Osteoblast (primary cell): ENCODE results near the gene CAPZA3. TPM values are rescaled to one million over a fixed set of nuclear protein-coding genes. Genes with fewer than 3 reads are reported as not detected.
A peak's percentile ranks its signal among the peaks of the same experiment; 100 is the strongest.

Experiments used
- DNase-seq: peaks from one replicate; pipeline ENCODE4 v3.0.0; 2011; ENCODE audit warnings: low spot score, mixed read lengths; ENCODE audit not compliant: insufficient read length; ENCODE audit errors: missing footprints
- H2AFZ ChIP-seq: 2 replicates; pipeline ENCODE4 v1.6.0; 2011; ENCODE audit warnings: mild to moderate bottlenecking, low read length
- H3K27ac ChIP-seq: 2 replicates; pipeline ENCODE4 v1.5.1; 2011; ENCODE audit warnings: mild to moderate bottlenecking, low read depth, low read length, moderate library complexity
- H3K27me3 ChIP-seq: 2 replicates; pipeline ENCODE4 v1.6.0; 2012; ENCODE audit warnings: mild to moderate bottlenecking, control low read depth, inconsistent platforms, low read length, moderate library complexity; ENCODE audit not compliant: insufficient read depth
- H3K36me3 ChIP-seq: 2 replicates; pipeline ENCODE4 v1.5.1; 2011; ENCODE audit warnings: mild to moderate bottlenecking, low read length, control low read depth, moderate library complexity; ENCODE audit not compliant: insufficient read depth
- H3K4me1 ChIP-seq: 2 replicates; pipeline ENCODE4 v1.5.1; 2011; ENCODE audit warnings: mild to moderate bottlenecking, low read length, control low read depth, moderate library complexity; ENCODE audit not compliant: insufficient read depth
- H3K4me2 ChIP-seq: 2 replicates; pipeline ENCODE4 v1.6.0; 2011; ENCODE audit warnings: mild to moderate bottlenecking, low read length; ENCODE audit not compliant: insufficient read depth
- H3K4me3 ChIP-seq: fragments of 200-600 bp; sonication (generic); 3 replicates; pipeline ENCODE4 v1.5.1; 2012; ENCODE audit warnings: mild to moderate bottlenecking, low read length, inconsistent platforms; ENCODE audit not compliant: insufficient read depth
- H3K79me2 ChIP-seq: 2 replicates; pipeline ENCODE4 v1.6.0; 2012; ENCODE audit warnings: mild to moderate bottlenecking, low read length, control low read depth, inconsistent platforms; ENCODE audit not compliant: insufficient read depth
- H3K9me3 ChIP-seq: 2 replicates; pipeline ENCODE4 v1.5.1; 2011; ENCODE audit warnings: low read depth, low read length, control low read depth
- H4K20me1 ChIP-seq: 2 replicates; pipeline ENCODE4 v1.6.0; 2012; ENCODE audit warnings: mild to moderate bottlenecking, low read length, control low read depth; ENCODE audit not compliant: insufficient read depth
- total RNA-seq: library from RNA; depleted of rRNA; stranded (reverse); fragments of >200 nt; gene quantifications from 2 replicates; pipeline ENCODE4 v1.2.3, GENCODE V29; 2012
- TF ChIP-seq, protein P1 (sequence below): IDR thresholded peaks from 2 replicates; pipeline ENCODE4 v1.5.1; 2011; ENCODE audit warnings: mild to moderate bottlenecking, low read depth, low read length, moderate library complexity; ENCODE audit errors: extremely low read depth

Gene CAPZA3
- total RNA-seq, 1 donor = not detected

DNA sequence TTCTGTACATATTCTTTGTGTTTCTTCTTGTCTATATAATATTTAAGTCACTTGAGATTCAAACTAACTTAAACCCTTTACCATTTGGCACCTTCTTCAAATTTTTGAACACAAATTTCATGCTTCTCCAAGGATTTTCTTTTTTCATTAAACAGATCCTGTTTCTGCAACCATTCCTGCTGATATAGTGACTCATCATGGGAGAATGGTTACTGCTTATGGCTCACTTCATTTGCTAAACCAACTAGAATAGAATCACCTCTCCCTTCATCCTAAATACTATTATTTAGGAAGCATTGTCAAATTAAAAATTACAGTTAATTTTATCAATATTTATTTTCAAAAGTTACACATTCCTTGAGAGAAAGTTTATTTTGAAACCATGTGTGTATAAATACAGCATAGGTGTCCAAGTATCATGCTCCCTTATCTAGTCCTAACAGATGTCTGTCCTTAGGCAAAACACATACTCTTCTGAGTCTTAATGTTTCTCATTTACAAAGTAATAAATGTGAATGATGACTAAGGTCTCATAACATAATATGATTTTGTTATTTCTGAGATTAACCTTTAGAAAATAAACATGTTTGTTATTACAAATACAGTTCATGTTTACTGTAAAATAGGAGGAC is 40.8 kb upstream of the CAPZA3 start:
- Histone ChIP-seq H3K27me3 (no peaks in the 10 kb centered on the region), H4K20me1 (no peaks in the 10 kb centered on the region), H3K27ac (no peak overlapping the region), H3K9me3 (no peaks in the 10 kb centered on the region), H3K36me3 (no peaks in the 10 kb centered on the region), H3K4me2 (no peak overlapping the region), H2AFZ (no peak overlapping the region), H3K79me2 (no peaks in the 10 kb centered on the region), H3K4me1 (peaks cover 3% of the 10 kb centered on the region), H3K4me3 (no peak overlapping the region)
- TF ChIP-seq, protein P1, sequence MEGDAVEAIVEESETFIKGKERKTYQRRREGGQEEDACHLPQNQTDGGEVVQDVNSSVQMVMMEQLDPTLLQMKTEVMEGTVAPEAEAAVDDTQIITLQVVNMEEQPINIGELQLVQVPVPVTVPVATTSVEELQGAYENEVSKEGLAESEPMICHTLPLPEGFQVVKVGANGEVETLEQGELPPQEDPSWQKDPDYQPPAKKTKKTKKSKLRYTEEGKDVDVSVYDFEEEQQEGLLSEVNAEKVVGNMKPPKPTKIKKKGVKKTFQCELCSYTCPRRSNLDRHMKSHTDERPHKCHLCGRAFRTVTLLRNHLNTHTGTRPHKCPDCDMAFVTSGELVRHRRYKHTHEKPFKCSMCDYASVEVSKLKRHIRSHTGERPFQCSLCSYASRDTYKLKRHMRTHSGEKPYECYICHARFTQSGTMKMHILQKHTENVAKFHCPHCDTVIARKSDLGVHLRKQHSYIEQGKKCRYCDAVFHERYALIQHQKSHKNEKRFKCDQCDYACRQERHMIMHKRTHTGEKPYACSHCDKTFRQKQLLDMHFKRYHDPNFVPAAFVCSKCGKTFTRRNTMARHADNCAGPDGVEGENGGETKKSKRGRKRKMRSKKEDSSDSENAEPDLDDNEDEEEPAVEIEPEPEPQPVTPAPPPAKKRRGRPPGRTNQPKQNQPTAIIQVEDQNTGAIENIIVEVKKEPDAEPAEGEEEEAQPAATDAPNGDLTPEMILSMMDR = no peak
- peak; percentile 53 for DNase-seq

DNA sequence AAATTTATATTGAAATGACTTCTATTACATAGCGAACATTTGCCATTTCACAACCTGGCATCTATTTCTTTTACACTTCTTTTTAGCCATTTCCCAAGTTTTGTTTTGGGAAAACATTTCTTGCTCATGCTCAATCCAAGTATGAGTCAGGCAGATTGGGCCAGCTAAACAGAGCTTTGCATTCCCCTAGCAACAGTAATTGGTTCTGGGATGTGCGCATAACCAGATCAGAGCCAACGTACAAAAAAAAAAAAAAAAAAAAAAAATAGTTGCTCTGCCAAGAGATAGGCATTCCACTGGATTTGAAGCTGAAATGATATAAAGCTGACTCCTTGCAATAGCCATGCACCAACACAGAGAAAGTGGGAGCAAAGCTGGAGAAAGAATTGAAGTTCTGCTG is 37.6 kb upstream of the CAPZA3 start:
- no peaks in the 10 kb centered on the region for H3K36me3 ChIP-seq
- no peaks in the 10 kb centered on the region for H3K79me2 ChIP-seq
- no peaks in the 10 kb centered on the region for H3K9me3 ChIP-seq
- no peak overlapping the region for H3K4me2 ChIP-seq
- DNase-seq = peak; percentile 89
- H3K4me1 ChIP-seq = peaks cover 3% of the 10 kb centered on the region
- H3K27ac ChIP-seq = no peak overlapping the region
- no peaks in the 10 kb centered on the region for H4K20me1 ChIP-seq
- H3K27me3 ChIP-seq = no peaks in the 10 kb centered on the region
- no peak overlapping the region for H2AFZ ChIP-seq
- TF ChIP-seq, protein P1 = no peak
- H3K4me3 ChIP-seq = no peak overlapping the region

DNA sequence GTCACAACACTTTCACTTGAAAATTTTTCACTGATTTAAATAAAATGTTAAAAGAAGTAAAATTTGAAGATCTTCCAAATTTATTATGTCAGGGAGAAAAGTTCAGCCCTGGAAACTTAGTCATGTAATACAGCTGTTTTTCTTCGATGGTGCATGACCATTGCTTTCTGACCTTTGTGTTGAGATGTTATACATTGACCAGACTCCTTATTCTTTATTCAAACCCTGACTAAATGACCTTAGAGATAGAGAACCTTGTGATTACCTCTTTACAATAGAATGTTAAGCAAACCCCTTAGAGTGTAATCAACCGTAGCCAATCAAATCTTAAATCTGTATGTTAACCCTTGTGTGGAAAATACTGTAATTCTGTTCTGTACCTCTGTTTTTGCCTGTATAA is 34.6 kb upstream of the CAPZA3 start:
- no peaks in the 10 kb centered on the region for H3K79me2 ChIP-seq
- H3K27ac ChIP-seq = no peak overlapping the region
- peaks cover 2% of the 10 kb centered on the region for H3K9me3 ChIP-seq
- no peaks in the 10 kb centered on the region for H3K27me3 ChIP-seq
- H4K20me1 ChIP-seq = no peaks in the 10 kb centered on the region
- H3K4me3 ChIP-seq = no peak overlapping the region
- H3K4me2 ChIP-seq = no peak overlapping the region
- DNase-seq = no peak
- peaks cover 3% of the 10 kb centered on the region for H3K4me1 ChIP-seq
- H2AFZ ChIP-seq = no peak overlapping the region
- TF ChIP-seq, protein P1 = no peak
- H3K36me3 ChIP-seq = no peaks in the 10 kb centered on the region

DNA sequence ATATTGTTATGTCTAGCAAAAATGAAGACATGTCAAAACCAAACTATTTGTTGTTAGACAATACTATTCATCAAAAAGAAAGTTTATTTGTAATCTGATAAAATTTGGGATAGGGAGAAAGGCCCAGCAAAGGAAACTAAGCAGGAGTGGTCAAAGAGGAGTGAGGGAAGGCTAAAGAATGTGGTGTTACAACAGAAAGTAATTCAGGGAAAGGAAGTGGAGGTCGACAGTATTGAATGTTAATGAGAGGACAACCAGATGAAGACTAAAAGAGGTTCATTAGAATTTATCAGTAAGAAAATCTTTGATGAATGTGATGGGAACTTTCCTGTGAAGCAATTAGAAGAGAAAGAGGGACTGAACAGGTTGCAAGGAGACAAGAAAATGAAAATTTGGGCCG is 34.0 kb upstream of the CAPZA3 start:
- Histone ChIP-seq H3K27ac (no peak overlapping the region), H3K79me2 (no peaks in the 10 kb centered on the region), H3K4me1 (peaks cover 3% of the 10 kb centered on the region), H3K9me3 (peaks cover 2% of the 10 kb centered on the region), H2AFZ (no peak overlapping the region), H3K4me3 (no peak overlapping the region), H3K4me2 (no peak overlapping the region), H3K36me3 (no peaks in the 10 kb centered on the region), H3K27me3 (no peaks in the 10 kb centered on the region), H4K20me1 (no peaks in the 10 kb centered on the region)
- peak; percentile 26 for DNase-seq
- TF ChIP-seq, protein P1 = no peak
